ENCODE results near the gene ZNF57.

DNA sequence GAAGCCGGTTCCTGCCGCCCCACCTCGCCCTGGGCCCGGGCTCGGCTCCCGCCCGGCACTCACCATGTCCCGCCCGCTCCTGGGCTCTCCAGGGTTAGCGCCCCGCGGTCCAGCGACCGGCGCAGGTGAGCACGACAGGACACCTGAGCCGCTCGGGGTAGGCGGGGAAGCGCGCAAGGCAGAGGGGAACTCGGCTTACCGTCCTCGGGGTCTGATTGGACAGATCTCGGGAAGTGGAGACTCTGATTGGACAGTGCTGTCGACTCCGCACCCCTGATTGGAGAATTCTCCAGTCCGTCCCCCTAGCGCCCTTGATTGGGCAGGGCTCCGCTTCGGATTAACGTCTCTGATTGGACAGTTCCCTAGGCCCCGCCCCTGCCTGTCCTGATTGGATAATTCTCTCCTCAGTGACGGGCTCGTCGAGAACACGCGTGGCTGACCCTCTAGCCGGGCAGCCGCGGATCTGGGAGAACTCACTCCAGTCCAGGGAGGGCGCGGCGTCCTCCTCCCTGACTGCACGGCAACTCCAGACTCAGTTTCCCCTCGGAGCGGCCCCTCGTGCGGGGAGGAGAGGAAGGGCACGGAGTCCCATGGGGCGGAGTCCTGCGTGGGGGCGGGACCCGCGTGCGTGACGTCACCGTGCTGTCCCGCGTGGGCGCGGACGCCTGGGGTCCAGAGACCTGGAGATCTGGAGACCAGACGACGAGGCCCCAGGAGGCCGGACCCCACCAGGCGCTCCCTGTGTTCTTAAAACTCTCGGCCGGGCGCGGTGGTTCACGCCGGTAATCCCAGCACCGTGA, 44.2 kb downstream of the ZNF57 start, which contains the start of gene ZNF77:
- TF ChIP-seq, protein P1, sequence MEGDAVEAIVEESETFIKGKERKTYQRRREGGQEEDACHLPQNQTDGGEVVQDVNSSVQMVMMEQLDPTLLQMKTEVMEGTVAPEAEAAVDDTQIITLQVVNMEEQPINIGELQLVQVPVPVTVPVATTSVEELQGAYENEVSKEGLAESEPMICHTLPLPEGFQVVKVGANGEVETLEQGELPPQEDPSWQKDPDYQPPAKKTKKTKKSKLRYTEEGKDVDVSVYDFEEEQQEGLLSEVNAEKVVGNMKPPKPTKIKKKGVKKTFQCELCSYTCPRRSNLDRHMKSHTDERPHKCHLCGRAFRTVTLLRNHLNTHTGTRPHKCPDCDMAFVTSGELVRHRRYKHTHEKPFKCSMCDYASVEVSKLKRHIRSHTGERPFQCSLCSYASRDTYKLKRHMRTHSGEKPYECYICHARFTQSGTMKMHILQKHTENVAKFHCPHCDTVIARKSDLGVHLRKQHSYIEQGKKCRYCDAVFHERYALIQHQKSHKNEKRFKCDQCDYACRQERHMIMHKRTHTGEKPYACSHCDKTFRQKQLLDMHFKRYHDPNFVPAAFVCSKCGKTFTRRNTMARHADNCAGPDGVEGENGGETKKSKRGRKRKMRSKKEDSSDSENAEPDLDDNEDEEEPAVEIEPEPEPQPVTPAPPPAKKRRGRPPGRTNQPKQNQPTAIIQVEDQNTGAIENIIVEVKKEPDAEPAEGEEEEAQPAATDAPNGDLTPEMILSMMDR (conservative IDR thresholded peaks at IDR 0.05; ENCODE audit: low read depth, low read length): no peak
- TF ChIP-seq EZH2phosphoT487 (IDR thresholded peaks at IDR 0.05; ENCODE audit: borderline replicate concordance, low read length) (no peak), EZH2 (IDR thresholded peaks at IDR 0.05; ENCODE audit: low read length, unreplicated experiment) (no peak)
